Right lobe of liver (tissue), 4 donors: ENCODE results near the gene TRIM63.

Experiments used
- CTCF ChIP-seq, 4 donors: fragments of 200-600 bp in 3 of 4; fragments of 450-650 bp in 1 of 4; IDR thresholded peaks; one replicate each; pipeline versions ENCODE4 v1.5.1 to v1.8.0; 2016 to 2022; ENCODE audit warnings: antibody characterized with exemption in 4 of 4, mild to moderate bottlenecking in 2 of 4
- POLR2A ChIP-seq: fragments of 450-650 bp; IDR thresholded peaks from one replicate; pipeline ENCODE4 v1.6.1; 2017; ENCODE audit warnings: antibody characterized with exemption, mild to moderate bottlenecking
- donor health status: DM: no; HTN: no; CAD: no.
- donor health status: DM: no; HTN: no; CAD: no.
- donor health status: DM: no; HTN: yes; CAD: no.

- TF ChIP-seq CTCF (IDR thresholded peaks at IDR 0.05): no peak
- no peak for TF ChIP-seq POLR2A
Observed at GRCh38 chr1:26089125-26089524, 21.7 kb upstream of the TRIM63 start.
